ENCODE measurements around the gene HIPK4. TPM values are rescaled to one million over a fixed set of nuclear protein-coding genes. Genes with fewer than 3 reads are reported as not detected.

The HIPK4 gene
- total RNA-seq, 1 experiment from 2014 or later, result 0.74 TPM

DNA sequence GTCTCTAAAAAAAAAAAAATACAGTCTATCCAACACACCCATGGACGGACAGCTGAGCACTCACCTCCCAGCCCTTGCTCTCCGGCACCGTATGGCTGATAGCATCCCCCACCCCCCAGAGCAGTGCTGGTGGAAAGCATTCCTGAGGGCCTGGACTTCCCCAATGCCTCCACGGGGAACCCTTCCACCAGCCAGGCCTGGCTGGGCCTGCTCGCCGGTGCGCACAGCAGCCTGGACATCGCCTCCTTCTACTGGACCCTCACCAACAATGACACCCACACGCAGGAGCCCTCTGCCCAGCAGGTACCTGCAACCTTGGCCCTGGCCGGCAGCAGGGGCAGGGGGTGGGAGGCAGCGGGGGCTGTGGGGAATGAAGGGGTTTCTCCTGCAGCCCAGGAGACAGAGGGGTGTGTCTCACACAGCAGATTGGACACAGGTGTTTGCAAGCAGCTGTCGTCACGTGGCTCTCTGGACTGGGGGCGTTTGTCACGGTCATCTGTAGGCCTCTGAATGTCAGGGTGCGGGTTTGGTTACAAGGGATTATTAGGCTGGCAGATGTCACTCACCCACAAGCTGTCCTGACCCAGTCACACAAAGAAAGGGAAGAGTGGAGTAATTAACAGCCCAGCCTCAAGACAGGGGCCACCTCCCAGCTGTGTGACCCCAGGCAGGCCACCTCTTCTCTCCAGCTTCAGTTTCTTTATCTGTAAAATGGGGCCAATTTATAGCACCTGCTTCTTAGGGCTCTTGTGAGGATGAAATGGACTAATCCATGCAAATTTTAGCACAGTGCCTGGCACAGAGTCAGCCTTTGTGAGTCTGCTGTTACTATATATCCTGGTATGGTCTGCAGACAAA lies 22.2 kb downstream of the HIPK4 start:
- peaks cover 0 to 5% of the 10 kb centered on the region in 2 experiments; a peak in 2 of 4 replicates for H3K36me3 ChIP-seq (ENCODE audit: control insufficient read depth in 1 of 2, insufficient read depth in 2 of 2, low read length in 2 of 2)
- ChIA-PET POLR2A (no interaction called here), RAD21 (ENCODE audit: low non-redundant PET in 1 of 2, low total read pairs in 2 of 2, uncharacterized antibody in 2 of 2, unreplicated experiment in 2 of 2) (no interaction called here), CTCF (no interaction called here)
- no peak overlapping the region for H2AFZ ChIP-seq (ENCODE audit: low read depth, low read length, poor library complexity, severe bottlenecking)
- no peak overlapping the region for H3K4me3 ChIP-seq (replicated peaks in 1 of 2; ENCODE audit: low read depth in 1 of 2, low read length in 2 of 2)
- ATAC-seq (no peak), DNase-seq (ENCODE audit: low read depth, low spot score) (no peak)
- H4K20me1 ChIP-seq (ENCODE audit: insufficient read depth), result no peaks in the 10 kb centered on the region
- TF ChIP-seq YY1 (IDR thresholded peaks at IDR 0.05; ENCODE audit: extremely low read depth, insufficient replicate concordance, low read depth, low read length), result no peak
- TF ChIP-seq ZNF274 (IDR thresholded peaks at IDR 0.05; ENCODE audit: low read depth, low read length), result no peak
- no peak for TF ChIP-seq FOSL1 (IDR thresholded peaks at IDR 0.05; ENCODE audit: low read depth)
- TF ChIP-seq SP1 (IDR thresholded peaks at IDR 0.05; ENCODE audit: low read depth), result no peak
- TF ChIP-seq TCF7L2 (IDR thresholded peaks at IDR 0.05; ENCODE audit: borderline replicate concordance, extremely low read depth, insufficient read depth, insufficient read length), result no peak
- TF ChIP-seq ZFX (IDR thresholded peaks at IDR 0.05), result no peak
- H3K4me2 ChIP-seq (ENCODE audit: low read length), result no peak overlapping the region
- H3K9ac ChIP-seq (ENCODE audit: low read length), result no peak overlapping the region
- BruUV-seq (replicated peaks), result no TSS peak
- no peaks in the 10 kb centered on the region for H3K27me3 ChIP-seq (ENCODE audit: insufficient read depth, low read length)
- intact Hi-C loops (cut with micrococcal nuclease), result no loop called here
- no peaks in the 10 kb centered on the region for H3K4me1 ChIP-seq (ENCODE audit: control insufficient read depth in 1 of 2, insufficient read depth in 2 of 2, low read length in 2 of 2)
- H3K9me2 ChIP-seq (ENCODE audit: insufficient read depth), result no peaks in the 10 kb centered on the region
- H3K79me2 ChIP-seq (ENCODE audit: insufficient read depth, low read length), result no peaks in the 10 kb centered on the region
- H3K9me3 ChIP-seq (ENCODE audit: control insufficient read depth in 1 of 2, insufficient read depth in 1 of 2, low read depth in 1 of 2, low read length in 2 of 2), result no peaks in the 10 kb centered on the region
- H3K27ac ChIP-seq (ENCODE audit: low read depth, low read length), result no peak overlapping the region

DNA sequence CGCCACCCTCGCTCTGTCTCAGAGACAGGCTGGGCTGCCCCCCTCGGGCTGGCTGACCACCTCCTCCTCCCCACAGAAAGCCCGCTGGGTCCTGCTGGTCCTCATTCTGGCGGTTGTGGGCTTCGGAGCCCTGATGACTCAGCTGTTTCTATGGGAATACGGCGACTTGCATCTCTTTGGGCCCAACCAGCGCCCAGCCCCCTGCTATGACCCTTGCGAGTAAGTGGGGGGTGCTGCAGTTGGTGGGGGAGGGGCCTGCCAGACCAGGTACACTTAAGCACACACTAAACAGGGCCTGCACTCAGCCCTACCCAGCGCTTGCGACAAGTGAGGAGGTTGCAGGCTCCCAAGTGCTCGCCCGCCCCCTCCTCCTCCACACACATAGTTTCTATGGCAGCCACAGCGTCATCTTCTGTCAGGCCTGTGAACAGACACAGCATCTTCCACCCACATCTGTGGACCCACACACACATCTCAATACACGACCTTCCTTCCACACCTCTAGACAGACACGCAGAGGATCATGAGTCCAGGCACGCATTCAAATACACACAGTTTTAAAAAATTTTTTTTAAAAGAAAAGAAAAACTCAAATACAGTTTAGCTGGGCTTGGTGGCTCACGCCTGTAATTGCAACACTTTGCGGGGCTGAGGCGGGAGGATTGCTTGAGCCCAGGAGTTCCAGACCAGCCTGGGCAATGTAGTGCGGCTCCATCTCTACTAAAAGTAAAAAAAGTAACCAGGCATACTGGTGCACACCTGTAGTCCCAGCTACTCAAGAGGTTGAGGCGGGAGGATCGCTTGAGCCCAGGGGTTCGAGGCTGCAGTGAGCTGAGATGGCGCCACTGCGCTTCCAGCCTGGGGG lies 23.1 kb downstream of the HIPK4 start:
- H4K20me1 ChIP-seq (ENCODE audit: insufficient read depth), result no peaks in the 10 kb centered on the region
- BruUV-seq (replicated peaks), result no TSS peak
- intact Hi-C loops (cut with micrococcal nuclease), result no loop called here
- no peaks in the 10 kb centered on the region for H3K9me2 ChIP-seq (ENCODE audit: insufficient read depth)
- H3K4me3 ChIP-seq (replicated peaks in 1 of 2; ENCODE audit: low read depth in 1 of 2, low read length in 2 of 2), result no peak overlapping the region
- H3K4me2 ChIP-seq (ENCODE audit: low read length), result no peak overlapping the region
- H3K79me2 ChIP-seq (ENCODE audit: insufficient read depth, low read length), result no peaks in the 10 kb centered on the region
- H3K36me3 ChIP-seq (ENCODE audit: control insufficient read depth in 1 of 2, insufficient read depth in 2 of 2, low read length in 2 of 2), result peaks cover 0 to 5% of the 10 kb centered on the region in 2 experiments; a peak in 2 of 4 replicates
- TF ChIP-seq EZH2phosphoT487 (IDR thresholded peaks at IDR 0.05; ENCODE audit: borderline replicate concordance), result no peak
- TF ChIP-seq SRF (IDR thresholded peaks at IDR 0.05; ENCODE audit: low read depth), result no peak
- no peak for TF ChIP-seq TCF7L2 (IDR thresholded peaks at IDR 0.05; ENCODE audit: borderline replicate concordance, extremely low read depth, insufficient read depth, insufficient read length)
- TF ChIP-seq SIN3A (IDR thresholded peaks at IDR 0.05; ENCODE audit: low read depth), result no peak
- no peaks in the 10 kb centered on the region for H3K4me1 ChIP-seq (ENCODE audit: control insufficient read depth in 1 of 2, insufficient read depth in 2 of 2, low read length in 2 of 2)
- H2AFZ ChIP-seq (ENCODE audit: low read depth, low read length, poor library complexity, severe bottlenecking), result no peak overlapping the region
- ATAC-seq (no peak), DNase-seq (ENCODE audit: low read depth, low spot score) (no peak)
- H3K9me3 ChIP-seq (ENCODE audit: control insufficient read depth in 1 of 2, insufficient read depth in 1 of 2, low read depth in 1 of 2, low read length in 2 of 2), result no peaks in the 10 kb centered on the region
- H3K27me3 ChIP-seq (ENCODE audit: insufficient read depth, low read length), result no peaks in the 10 kb centered on the region
- ChIA-PET POLR2A (no interaction called here), RAD21 (ENCODE audit: low non-redundant PET in 1 of 2, low total read pairs in 2 of 2, uncharacterized antibody in 2 of 2, unreplicated experiment in 2 of 2) (no interaction called here), CTCF (no interaction called here)
- no peak overlapping the region for H3K27ac ChIP-seq (ENCODE audit: low read depth, low read length)
- H3K9ac ChIP-seq (ENCODE audit: low read length), result no peak overlapping the region

Data from HCT116 (cell line).